ENCODE measurements around the gene OAS2. TPM values are rescaled to one million over a fixed set of nuclear protein-coding genes. Genes with fewer than 3 reads are reported as not detected.

The OAS2 gene
- total RNA-seq, 4 donors from 2014 or later, result 1.2 to 4.2 (median 3.2) TPM

DNA sequence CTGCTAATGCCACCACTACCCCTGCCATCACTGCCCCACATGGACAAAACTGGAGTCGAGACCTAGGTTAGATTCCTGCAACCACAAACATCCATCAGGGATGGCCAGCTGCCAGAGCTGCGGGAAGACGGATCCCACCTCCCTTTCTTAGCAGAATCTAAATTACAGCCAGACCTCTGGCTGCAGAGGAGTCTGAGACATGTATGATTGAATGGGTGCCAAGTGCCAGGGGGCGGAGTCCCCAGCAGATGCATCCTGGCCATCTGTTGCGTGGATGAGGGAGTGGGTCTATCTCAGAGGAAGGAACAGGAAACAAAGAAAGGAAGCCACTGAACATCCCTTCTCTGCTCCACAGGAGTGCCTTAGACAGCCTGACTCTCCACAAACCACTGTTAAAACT is 7.1 kb upstream of the OAS2 start:
- peaks cover 45% of the 10 kb centered on the region for H3K36me3 ChIP-seq
- no peak for TF ChIP-seq POLR2A (IDR thresholded peaks at IDR 0.05)
- TF ChIP-seq POLR2AphosphoS5 (IDR thresholded peaks at IDR 0.05), result no peak
- TF ChIP-seq, protein P1, sequence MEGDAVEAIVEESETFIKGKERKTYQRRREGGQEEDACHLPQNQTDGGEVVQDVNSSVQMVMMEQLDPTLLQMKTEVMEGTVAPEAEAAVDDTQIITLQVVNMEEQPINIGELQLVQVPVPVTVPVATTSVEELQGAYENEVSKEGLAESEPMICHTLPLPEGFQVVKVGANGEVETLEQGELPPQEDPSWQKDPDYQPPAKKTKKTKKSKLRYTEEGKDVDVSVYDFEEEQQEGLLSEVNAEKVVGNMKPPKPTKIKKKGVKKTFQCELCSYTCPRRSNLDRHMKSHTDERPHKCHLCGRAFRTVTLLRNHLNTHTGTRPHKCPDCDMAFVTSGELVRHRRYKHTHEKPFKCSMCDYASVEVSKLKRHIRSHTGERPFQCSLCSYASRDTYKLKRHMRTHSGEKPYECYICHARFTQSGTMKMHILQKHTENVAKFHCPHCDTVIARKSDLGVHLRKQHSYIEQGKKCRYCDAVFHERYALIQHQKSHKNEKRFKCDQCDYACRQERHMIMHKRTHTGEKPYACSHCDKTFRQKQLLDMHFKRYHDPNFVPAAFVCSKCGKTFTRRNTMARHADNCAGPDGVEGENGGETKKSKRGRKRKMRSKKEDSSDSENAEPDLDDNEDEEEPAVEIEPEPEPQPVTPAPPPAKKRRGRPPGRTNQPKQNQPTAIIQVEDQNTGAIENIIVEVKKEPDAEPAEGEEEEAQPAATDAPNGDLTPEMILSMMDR (IDR thresholded peaks at IDR 0.05), result no peak
- TF ChIP-seq EP300 (IDR thresholded peaks at IDR 0.05), result no peak
- H3K4me1 ChIP-seq, result no peaks in the 10 kb centered on the region
- no peaks in the 10 kb centered on the region for H3K9me3 ChIP-seq
- no peak for DNase-seq (ENCODE audit: low spot score in 2 of 2)
- no peak overlapping the region for H3K27ac ChIP-seq
- H3K4me3 ChIP-seq, result no peak overlapping the region
- 61% methylated on average over 4 of the region's 5 CpGs for WGBS
- no peaks in the 10 kb centered on the region for H3K27me3 ChIP-seq

DNA sequence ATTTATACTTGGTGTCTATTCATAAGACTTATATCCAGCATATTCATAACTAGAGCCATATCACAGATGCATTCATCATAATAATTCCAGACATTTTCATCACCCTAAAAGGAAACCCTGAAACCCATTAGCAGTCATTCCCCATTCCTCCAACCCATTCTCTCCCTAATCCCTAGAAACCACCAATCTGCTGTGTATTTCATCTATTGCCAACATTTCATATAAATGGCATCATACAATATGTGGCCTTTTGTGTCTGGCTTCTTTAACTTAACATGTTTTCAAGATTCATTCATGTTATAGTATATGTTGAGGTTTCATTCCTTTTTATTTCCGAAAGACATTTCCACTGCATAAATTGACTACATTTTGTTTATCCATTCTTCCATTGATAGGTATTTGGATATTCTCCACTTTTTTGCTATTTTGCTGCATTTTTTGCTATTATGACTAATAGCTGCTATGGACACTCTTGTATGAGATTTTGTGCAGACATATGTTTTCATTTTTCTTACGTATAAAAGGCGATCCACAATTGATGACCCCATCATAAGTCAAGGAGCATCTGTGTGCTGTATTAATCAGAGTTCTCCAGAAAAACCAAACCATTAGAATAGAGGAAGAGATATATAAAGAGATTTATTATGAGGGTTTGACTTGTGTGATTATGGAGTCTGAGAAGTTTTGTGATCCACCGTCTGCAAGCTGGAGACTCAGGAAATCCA is 5.1 kb upstream of the OAS2 start:
- no peaks in the 10 kb centered on the region for H3K9me3 ChIP-seq
- DNase-seq (ENCODE audit: low spot score in 2 of 2), result no peak
- H3K4me3 ChIP-seq, result no peak overlapping the region
- TF ChIP-seq POLR2A (IDR thresholded peaks at IDR 0.05) (no peak), EP300 (IDR thresholded peaks at IDR 0.05) (no peak), POLR2AphosphoS5 (IDR thresholded peaks at IDR 0.05) (no peak)
- TF ChIP-seq, protein P1 (IDR thresholded peaks at IDR 0.05), result no peak
- H3K27me3 ChIP-seq, result no peaks in the 10 kb centered on the region
- 72% methylated on average over 4 of the region's 4 CpGs for WGBS
- no peak overlapping the region for H3K27ac ChIP-seq
- peaks cover 26% of the 10 kb centered on the region for H3K36me3 ChIP-seq
- H3K4me1 ChIP-seq, result peaks cover 7% of the 10 kb centered on the region

DNA sequence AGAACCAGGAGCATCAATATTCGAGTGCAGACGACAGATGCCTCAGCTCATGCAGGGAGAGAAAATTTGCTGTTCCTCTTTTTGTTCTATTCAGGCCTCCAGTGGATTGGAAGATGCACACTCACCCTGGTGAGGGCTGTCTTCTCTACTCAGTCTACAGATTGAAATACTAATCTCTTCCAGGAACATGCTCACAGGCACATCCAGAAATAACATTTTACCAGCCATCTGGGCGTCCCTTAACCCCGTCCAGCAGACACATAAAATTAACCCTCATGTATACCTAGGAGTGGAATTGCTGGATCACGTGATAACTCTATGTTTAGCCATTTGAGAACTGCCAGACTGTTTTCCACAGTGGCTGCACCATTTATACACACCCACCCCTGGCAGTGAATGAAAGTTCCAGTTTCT is 4.5 kb upstream of the OAS2 start:
- TF ChIP-seq POLR2A (IDR thresholded peaks at IDR 0.05) (no peak), POLR2AphosphoS5 (IDR thresholded peaks at IDR 0.05) (no peak), EP300 (IDR thresholded peaks at IDR 0.05) (no peak)
- TF ChIP-seq, protein P1 (IDR thresholded peaks at IDR 0.05), result no peak
- WGBS, result 42% methylated on average over 5 of the region's 5 CpGs
- no peak for DNase-seq (ENCODE audit: low spot score in 2 of 2)
- Histone ChIP-seq H3K27ac (no peak overlapping the region), H3K36me3 (peaks cover 23% of the 10 kb centered on the region), H3K4me3 (no peak overlapping the region), H3K27me3 (no peaks in the 10 kb centered on the region), H3K9me3 (no peaks in the 10 kb centered on the region), H3K4me1 (peaks cover 13% of the 10 kb centered on the region)

DNA sequence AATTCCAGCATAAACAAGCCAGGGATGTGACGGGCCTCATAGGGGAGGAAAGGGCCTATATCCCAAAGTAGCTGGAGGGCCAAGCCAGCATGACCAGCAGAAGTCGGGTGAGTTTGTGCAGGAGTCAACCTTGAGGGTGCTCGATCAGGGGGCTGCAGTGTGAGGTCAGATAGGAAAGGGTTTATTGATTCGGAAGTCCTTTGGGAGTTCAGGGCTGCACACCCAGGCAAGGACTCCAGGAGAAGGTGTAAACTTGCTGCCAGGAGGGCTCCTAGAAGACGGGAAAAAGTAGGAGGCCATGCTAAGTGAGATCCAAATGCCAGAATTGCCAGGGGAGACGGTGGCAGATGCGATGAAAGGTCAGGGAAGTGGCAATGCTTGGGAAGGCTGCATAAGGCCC is 3.4 kb upstream of the OAS2 start:
- Histone ChIP-seq H3K9me3 (no peaks in the 10 kb centered on the region), H3K27ac (no peak overlapping the region), H3K4me1 (peaks cover 23% of the 10 kb centered on the region), H3K36me3 (peaks cover 12% of the 10 kb centered on the region), H3K4me3 (no peak overlapping the region), H3K27me3 (no peaks in the 10 kb centered on the region)
- no peak for DNase-seq (ENCODE audit: low spot score in 2 of 2)
- TF ChIP-seq, protein P1 (IDR thresholded peaks at IDR 0.05), result no peak
- TF ChIP-seq EP300 (IDR thresholded peaks at IDR 0.05) (no peak), POLR2AphosphoS5 (IDR thresholded peaks at IDR 0.05) (no peak), POLR2A (IDR thresholded peaks at IDR 0.05) (no peak)
- 89% methylated on average over 7 of the region's 7 CpGs for WGBS

DNA sequence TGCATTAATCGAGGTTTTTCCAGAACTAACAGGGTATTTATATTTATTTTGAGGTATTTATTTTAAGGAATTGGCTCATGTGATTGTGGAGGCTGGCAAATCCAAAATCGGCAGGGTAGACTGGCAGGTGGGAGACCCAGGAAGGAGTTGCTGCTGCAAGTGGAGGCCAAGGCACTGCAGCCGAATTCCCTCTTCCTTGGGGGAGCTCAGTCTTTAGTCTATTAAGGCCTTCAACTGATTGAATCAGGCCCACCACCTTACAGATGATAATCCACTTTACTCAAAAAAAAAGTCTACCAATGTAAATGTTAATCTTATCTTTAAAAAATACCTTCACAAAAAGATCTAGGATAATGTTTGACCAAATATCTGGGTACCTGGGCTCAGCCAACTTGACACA is 1.2 kb upstream of the OAS2 start:
- no peak overlapping the region for H3K27ac ChIP-seq

More for the DNA sequence above, 1.2 kb upstream of the OAS2 start:
- no peak for TF ChIP-seq POLR2AphosphoS5 (IDR thresholded peaks at IDR 0.05)
- TF ChIP-seq POLR2A (IDR thresholded peaks at IDR 0.05), result no peak
- TF ChIP-seq, protein P1 (IDR thresholded peaks at IDR 0.05), result no peak
- TF ChIP-seq EP300 (IDR thresholded peaks at IDR 0.05), result no peak
- 73% methylated on average over 3 of the region's 3 CpGs for WGBS
- Histone ChIP-seq H3K27me3 (no peaks in the 10 kb centered on the region), H3K4me1 (peaks cover 25% of the 10 kb centered on the region), H3K36me3 (no peaks in the 10 kb centered on the region), H3K9me3 (no peaks in the 10 kb centered on the region), H3K4me3 (no peak overlapping the region)
- no peak for DNase-seq (ENCODE audit: low spot score in 2 of 2)

Measured in suprapubic skin (tissue), 4 donors.